Measurements from ENCODE around the gene VLDLR. TPM values are rescaled to one million over a fixed set of nuclear protein-coding genes. Genes with fewer than 3 reads are reported as not detected.

The VLDLR gene
- polyA plus RNA-seq, 3 donors = 29.6 to 31.4 (median 29.9) TPM

DNA sequence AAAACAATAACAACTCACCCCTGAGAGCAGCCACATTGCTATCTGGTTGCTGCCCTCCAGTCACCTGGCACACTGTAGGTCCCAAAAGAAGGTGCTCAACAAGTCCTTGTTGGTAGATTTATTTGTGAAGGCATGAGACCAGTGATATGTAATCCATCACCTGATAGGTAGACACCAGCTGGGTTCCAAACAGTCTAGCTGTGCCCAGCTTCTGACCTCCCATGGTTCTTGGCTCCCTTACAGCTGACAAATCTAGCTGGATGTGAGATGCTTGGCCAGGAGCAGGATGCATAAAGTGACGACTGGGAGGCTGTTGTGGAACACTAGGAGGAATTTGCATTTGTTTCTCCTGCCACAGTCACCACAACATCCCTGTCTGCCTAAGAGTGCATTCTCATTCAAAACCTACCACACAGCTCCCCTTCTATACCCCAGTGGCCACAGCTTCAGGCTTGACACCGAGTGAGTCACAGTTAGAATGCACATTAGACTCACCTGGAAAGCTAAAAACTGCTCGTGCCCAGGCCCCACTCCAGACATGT, 7.8 kb upstream of the VLDLR start:
- no peak for DNase-seq (ENCODE audit: extremely low read depth in 1 of 11, low read depth in 9 of 11, low spot score in 4 of 11)

DNA sequence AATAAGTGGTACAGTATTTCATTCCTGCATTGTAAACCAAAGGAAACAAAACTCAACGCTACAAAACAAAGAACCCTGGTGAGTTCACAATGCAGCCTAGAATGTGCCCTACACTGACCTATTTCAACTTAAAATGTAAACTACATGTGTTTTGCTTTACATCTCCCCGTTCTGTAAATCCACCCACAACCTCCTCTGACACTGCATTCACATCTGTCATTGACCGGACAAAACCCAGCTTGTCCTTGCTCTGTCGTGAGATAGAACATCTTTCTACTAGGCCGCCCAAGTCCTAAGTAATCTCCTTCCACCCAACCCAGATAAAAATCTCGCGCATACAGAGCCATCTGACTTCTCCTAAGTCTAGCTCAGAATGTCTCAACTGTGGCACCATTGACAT, 6.1 kb upstream of the VLDLR start:
- DNase-seq (ENCODE audit: extremely low read depth in 1 of 11, low read depth in 9 of 11, low spot score in 4 of 11) = peak in 6 of 11 donors; percentile 29 to 58 (median 41)

DNA sequence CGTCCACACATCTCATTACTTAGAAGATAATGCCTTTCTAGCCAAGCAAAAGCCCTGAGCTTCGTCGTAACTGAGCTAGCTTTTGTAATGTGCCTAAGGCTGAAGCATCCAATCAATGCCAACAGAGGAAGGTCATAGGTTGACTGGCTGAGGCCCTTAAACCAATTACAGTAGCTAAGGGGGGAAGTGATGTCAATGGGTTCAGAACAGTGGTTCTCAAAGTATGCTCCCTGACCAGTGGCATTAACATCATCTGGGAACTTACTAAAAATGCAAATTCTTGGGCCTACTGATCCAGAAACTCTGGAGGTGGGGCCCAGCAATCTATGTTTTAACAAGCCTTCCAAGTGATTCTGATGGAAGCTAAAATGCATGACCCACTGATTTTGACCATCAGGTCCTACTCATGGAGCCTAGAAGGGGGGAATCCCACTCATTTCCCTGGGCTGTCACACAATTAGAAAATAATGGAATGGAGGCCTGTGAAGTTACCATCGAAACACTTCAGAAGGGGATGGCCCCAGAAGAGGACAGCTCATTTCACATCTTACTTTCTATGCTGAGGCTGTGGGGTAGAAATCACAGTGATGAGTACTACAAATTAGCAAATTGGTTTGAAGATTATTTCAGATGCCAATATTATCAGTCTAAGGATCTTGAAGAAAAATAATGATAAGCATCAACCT, 4.8 kb upstream of the VLDLR start:
- no peak for DNase-seq (ENCODE audit: extremely low read depth in 1 of 11, low read depth in 9 of 11, low spot score in 4 of 11)

DNA sequence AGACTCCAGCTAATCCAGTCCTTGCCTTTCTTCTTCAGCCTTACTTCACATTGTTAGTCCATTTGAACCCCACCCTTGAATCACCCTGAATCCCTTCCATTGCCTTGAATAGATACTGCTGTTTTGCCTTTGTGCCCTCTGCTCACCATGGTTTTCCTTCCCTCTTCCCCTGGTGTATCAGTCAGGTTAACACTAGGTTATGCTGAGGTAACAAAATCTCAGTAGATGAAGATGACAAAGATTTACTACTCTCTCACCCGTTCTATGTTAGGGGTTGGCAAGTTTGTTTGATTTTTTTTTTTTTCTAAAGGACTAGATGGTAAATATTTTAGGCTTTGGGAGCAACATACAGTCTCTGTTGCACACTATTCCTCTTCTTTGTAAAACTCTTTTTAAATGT, 3.3 kb upstream of the VLDLR start:
- no peak for DNase-seq (ENCODE audit: extremely low read depth in 1 of 11, low read depth in 9 of 11, low spot score in 4 of 11)

DNA sequence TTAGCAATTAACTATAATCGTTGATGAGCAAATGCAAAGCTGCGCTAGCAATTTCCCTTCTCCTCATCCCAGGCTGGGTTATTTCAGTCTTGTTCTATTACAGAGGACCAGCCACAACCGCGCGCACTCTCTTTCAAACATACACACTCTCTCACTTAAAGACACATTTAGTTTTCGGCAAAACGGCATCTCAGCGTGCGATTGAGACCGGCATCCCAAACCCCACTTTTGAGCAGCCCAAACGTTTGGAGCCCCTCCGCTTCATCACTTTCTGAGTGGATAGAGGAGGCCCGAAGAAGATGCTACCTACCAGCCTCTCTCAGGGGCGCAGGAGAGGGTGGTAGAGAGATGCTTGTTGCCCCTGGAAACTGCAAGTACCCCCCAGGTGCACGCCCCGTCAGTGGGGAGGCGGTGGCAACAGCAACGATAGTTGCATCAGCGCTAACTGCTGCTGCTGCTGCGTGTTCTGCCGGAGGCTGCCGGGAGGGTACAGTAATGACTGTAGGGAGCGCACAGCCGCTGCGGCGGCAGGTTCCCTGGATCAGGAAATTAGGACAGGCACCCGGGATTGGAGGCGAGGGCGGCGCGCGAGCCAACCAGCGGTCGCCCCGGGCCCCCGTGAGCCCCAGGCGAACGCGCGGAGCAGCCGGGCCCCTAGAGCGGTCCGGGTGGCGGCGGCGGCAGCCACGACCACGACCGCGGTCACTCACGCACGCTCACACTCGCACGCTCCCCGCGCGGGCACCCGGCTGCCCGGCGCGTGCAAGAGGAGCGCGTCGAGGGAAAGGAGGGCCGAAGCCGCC, 467 bp upstream of the VLDLR start:
- peak in 9 of 11 donors; percentile 51 to 72 (median 64) for DNase-seq (ENCODE audit: extremely low read depth in 1 of 11, low read depth in 9 of 11, low spot score in 4 of 11)

DNA sequence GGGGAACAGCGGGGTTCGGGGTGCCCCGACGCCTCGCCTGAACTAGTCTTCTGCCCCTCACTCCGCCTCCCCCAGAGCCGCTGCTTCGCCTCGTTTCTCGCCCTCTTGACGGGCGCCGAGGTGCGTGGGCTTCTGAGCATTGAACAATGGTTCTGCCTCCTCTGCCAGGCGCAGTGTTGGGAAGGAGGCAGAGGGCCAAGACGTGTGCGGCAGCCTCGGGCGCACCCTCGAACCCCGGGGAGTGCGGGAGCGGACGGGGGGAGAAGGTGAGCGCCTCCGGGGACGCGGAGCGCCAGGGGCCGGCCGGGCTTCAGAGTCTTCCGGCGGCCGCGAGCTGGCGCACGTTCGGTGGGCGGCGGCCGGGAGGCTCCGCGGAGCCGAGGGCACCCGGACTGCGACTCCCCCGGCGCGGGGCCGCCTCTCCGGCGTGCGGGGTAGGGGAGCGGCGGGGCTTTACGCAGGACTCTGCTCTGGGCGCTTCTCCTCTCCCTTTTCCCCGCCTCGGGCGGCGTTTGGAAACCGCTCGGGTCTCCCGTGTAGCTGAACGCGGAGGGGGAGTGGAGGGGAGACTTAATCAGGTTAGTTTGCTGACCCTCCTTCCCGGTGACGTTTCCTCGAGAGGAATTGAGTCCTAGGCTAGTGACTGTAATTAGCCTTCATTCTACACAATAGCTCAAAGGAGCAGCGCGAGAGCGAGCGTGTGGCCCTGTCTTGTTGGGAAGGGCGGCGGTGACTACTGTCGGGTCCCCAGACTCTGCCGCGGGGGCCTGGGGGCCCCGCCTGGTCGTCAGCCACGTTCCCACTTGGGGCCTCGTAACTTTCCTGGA, 1.1 kb downstream of the VLDLR start:
- peak in 8 of 11 donors; percentile 28 to 62 (median 47) for DNase-seq (ENCODE audit: extremely low read depth in 1 of 11, low read depth in 9 of 11, low spot score in 4 of 11)

DNA sequence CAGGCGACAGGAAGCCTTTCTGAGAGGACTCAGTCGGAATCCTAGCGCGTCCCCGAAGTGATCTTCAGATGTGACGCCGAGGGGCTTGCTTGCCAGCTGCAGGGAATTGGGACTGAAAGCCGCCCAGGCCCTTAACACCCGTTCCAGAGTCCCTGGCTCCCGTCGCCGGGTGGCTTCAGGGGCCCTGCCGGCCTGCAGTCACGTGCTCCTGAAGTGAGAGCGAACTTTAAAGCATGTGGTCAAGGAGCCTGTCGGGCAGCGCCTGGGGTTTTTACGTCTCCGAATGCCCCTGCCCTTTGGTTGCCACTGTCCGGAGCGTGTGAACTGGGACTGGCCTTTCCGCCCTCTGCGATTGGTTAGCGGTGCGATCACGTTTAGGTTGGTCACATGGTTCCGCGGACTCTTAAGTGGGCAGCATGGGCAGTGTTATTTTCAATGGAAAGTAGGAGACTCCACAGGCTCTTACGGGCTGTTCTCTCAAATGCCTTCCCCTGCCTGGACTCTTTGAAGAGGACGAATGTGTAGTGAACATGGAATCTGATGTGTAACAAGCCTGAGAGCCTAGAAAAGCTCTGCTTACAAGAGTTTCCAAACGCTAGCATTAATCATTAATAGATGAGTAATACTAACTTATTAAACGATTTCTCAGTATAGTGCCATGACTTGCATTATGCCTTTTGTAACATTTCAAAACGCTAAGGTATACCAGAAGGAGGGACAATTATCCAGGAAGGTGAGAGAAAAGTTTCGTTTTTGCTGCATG, 1.9 kb downstream of the VLDLR start:
- peak in 8 of 11 donors; percentile 42 to 58 (median 45) for DNase-seq (ENCODE audit: extremely low read depth in 1 of 11, low read depth in 9 of 11, low spot score in 4 of 11)

DNA sequence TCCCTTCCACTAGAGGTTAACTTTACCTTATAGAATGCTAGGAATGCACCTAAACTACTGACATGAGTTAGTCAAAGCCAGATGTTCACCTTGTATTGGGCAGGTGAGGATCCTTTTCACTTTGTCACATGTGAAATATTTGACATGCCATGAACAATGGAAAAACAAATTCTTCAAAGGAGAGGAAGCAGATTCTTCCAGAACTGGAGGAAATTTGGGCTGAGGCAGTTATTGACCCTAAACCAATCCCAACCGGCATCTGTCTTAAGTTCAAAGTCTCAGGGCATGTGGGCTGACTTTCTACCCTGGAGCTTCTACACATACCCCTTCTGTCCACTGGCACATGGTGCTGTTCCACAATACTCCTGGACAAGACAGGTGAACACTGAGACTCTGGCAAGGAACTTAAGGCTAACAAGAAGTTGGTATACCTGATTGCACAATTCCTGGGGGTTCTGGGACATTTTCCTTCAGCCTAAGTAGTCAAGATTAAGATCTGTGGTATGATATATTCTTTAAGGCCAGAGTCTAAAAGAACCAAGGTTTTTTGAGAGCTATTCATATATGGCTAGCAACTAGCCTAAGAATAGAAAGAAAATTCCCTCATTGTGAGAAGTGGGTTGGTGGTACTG, 2.6 kb downstream of the VLDLR start:
- no peak for DNase-seq (ENCODE audit: extremely low read depth in 1 of 11, low read depth in 9 of 11, low spot score in 4 of 11)

DNA sequence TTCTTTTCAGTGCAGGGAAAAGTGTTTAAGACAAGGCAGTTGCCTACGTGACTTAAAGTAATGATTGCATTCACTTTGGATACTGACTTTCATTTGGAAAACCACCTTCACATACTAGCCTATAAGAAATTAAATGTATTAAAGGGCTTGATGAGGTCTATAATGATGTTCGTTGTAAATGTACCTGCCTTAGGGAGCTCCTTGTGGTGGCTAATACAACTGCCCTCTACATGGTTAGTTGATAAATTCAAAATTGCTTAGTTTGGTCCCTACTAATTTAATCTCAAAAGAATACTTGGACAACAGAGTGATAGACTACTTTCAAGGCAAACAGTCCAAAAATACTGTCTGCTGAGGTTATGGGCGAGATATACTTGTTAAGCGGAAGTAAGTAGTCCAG, 3.8 kb downstream of the VLDLR start:
- no peak for DNase-seq (ENCODE audit: extremely low read depth in 1 of 11, low read depth in 9 of 11, low spot score in 4 of 11)

DNA sequence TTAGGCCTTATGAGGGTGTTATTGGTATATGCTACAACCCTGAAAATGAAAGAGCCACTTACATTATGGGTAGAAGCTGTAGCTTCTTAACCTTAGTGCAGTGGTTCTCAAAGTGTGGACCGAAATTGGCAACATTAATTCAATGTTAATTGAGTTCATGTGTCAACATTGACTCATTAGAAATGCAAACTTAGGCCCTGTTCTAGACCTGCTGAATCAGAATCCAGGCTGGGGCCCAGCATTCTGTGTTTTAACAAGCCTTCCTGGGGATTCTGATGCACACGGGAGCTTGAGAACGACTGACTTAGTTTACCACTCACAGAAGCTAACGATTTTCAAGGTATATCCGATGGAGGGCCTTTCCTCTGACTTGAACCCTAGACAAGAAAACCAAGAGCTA, 7.3 kb downstream of the VLDLR start:
- DNase-seq (ENCODE audit: extremely low read depth in 1 of 11, low read depth in 9 of 11, low spot score in 4 of 11) = no peak

DNA sequence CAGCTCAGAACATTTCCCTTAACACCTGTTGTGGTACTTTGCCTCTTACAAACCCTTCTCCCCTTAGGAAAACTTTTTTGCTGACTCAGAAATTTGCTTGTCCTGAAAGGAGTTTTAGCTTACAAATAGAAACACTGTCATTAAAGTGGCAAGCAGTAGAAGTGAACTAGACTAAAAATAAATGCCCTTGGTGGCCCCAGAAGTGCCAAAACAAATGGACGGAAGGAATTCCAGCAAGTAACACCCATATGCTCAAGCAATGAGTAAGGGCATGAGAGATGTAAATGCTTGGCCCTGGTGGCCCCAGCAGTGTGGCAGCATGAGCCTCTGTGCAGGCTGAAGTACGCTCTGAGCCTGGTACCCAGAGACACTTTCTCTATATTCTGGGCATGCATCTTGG, 8.6 kb downstream of the VLDLR start:
- peak in 1 of 11 donors; percentile 17 for DNase-seq (ENCODE audit: extremely low read depth in 1 of 11, low read depth in 9 of 11, low spot score in 4 of 11)

DNA sequence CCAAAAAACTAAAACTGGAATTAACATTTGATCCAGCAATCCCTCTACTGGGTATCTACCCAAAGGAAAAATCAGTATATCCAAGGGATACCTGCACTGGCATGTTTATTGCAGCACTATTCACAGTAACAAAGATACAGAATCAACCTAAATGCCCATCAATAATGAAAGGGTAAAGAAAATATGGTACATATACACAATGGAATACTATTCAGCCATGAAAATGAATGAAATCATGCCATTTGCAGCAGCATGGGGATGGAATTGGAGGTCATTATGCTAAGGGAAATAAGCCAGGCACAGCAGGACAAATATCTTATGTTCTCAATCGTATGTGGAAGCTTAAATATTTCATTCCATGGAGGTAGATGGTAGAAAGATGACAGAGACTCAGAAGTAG, 9.7 kb downstream of the VLDLR start:
- DNase-seq (ENCODE audit: extremely low read depth in 1 of 11, low read depth in 9 of 11, low spot score in 4 of 11) = no peak

DNA sequence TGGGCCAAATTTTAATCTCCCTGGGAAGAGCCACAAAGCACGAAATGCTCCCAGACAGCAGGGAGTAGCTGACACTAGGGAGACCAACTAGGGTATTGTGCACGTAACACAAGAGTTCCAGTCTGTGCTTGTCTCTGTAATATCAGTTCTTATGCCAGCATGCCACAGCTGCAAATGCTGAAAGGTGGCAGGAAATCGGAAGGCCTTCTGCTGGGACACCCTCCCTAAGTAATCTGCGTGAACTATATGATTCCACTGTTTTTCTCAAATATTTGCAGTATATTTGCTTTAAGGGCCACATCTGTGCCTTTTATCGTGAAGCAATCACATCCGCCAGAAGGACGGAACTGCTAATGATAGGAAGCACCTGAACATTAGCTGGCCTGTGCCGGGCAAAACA, 12.6 kb downstream of the VLDLR start:
- no peak for DNase-seq (ENCODE audit: extremely low read depth in 1 of 11, low read depth in 9 of 11, low spot score in 4 of 11)

DNA sequence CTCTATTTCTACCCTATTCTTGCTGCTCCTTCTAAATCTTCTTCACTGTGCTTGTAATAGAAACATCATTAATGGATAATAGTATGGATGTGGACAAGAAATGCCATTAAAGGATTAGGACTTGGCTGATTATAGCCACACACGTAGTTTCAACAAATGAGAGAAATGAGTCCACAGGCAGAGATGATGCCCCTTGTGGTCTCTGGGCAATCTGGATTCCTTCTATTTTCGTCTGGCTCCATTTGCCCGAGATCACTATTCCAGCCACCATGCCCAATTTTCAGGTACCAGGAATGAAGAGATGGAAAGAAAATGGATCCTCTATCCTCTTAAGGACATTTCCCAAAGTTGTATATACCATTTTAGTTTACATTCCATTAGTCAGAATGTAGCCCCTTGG, 13.2 kb downstream of the VLDLR start:
- DNase-seq (ENCODE audit: extremely low read depth in 1 of 11, low read depth in 9 of 11, low spot score in 4 of 11) = no peak

DNA sequence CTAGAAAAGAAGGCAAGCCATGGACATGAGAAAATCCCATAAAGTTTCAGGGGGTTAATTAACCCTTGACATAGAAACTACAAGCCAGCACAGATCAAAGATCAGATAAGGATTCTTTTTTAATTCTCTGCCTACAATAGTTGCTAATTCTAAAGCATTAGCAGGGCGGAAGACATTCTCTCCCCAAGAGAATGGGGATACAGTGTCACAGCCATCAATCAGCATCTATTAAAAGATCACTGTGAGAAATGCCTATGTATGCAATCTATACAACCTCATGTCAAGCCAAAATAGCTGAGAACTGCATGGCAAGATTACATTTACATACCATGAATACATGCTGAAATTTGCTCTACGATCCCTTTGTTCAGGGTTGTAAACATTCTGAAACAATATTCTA, 14.3 kb downstream of the VLDLR start:
- DNase-seq (ENCODE audit: extremely low read depth in 1 of 11, low read depth in 9 of 11, low spot score in 4 of 11) = no peak

DNA sequence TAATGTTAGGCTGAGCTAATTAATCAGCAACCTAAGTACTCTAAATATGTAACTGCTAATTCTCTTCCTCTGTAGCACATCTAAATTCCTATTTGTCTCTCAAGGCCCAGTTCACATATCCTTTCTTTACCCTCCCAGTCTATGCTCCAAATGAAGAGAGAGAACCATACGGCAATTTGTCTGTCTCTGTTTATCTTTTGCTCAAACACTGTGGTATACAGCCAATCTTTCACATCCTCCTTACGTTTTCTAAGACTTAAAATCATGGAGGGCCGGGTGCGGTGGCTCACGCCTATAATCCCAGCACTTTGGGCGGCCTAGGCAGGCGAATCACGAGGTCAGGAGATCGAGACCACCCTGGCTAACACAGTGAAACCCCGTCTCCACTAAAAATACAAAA, 15.8 kb downstream of the VLDLR start:
- DNase-seq (ENCODE audit: extremely low read depth in 1 of 11, low read depth in 9 of 11, low spot score in 4 of 11) = no peak

DNA sequence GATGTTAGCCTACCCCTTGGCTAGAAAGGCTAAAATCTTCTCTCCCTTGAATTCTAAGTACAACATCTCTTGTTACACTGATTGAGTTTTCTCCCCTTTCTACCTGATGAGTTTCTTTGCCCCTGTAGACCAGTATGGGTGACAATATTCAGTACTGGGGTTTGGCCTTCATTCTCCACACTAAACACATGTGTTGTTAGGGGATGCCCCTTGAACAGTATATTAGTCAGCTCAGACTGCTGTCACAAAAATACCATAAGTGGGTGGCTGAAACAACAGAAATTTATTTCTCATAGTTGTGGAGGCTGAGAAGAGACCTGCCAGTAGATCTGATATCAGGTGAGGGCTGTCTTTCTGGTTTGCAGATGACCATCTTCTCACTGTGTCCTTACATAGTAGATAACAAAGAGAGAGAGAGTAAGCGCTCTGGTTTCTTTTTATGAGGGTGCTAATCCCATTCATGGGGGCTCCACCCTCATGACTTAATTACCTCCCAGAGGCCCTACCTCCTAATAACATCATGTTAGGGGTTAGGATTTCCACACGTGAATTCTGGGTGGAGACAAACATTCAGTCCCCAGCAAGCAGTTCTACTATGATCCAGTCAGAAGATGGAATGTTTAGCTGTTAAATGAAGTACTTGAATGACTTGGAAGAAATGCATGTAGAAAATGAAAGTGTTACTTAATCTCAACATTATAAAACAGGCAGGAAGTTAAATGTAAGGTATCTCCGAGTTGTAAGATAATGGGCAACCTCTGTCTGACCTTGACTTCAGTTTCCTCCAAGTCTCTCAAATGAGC, 17.5 kb downstream of the VLDLR start:
- DNase-seq (ENCODE audit: extremely low read depth in 1 of 11, low read depth in 9 of 11, low spot score in 4 of 11) = no peak

DNA sequence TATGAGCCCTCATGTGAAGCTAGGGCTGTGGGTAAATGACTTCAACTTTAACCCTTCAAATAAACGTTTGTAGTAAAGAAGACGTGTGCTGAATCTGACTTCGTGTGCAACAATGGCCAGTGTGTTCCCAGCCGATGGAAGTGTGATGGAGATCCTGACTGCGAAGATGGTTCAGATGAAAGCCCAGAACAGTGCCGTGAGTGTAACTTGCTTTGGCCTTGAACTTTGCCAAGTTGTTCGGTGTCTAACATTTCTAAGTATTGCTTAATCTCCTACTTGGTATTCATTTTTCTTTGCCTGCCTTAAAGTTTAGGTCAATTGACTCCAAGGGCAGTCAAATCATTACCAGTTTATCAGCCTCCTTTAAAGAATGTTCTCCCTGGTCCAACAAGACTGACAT, 18.2 kb downstream of the VLDLR start:
- DNase-seq (ENCODE audit: extremely low read depth in 1 of 11, low read depth in 9 of 11, low spot score in 4 of 11) = no peak
